ENCODE data around the gene EVL.

EVL gene

DNA sequence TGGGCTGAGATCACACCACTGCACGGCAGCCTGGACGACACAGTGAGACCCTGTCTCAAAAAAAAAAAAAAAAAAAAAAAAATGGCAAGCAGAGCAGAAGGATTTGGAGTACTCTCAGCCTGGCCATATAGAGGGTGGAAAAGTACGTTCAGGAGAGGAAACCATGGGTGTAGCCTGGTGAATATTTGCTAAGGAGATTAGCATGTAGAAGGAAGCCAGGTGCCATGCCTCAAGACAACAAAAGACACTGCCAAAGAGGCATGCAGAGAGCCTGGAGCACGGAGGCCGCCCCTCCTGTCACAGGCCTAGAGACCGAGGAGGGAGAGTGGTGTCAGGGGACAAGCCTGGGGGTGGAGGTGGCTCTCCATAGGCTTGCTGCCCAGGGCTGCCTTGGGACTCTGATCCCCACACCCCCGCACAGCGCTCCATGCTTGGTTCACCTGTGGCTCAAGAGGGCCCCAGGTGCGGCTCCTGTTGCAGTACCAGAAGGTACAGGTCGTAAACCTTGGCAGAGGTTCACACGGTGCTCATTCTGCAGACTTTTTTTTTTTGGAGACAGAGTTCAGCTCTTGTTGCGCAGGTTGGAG lies 122.1 kb downstream of the EVL start:
- TF ChIP-seq, protein P1, sequence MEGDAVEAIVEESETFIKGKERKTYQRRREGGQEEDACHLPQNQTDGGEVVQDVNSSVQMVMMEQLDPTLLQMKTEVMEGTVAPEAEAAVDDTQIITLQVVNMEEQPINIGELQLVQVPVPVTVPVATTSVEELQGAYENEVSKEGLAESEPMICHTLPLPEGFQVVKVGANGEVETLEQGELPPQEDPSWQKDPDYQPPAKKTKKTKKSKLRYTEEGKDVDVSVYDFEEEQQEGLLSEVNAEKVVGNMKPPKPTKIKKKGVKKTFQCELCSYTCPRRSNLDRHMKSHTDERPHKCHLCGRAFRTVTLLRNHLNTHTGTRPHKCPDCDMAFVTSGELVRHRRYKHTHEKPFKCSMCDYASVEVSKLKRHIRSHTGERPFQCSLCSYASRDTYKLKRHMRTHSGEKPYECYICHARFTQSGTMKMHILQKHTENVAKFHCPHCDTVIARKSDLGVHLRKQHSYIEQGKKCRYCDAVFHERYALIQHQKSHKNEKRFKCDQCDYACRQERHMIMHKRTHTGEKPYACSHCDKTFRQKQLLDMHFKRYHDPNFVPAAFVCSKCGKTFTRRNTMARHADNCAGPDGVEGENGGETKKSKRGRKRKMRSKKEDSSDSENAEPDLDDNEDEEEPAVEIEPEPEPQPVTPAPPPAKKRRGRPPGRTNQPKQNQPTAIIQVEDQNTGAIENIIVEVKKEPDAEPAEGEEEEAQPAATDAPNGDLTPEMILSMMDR (IDR thresholded peaks at IDR 0.05; ENCODE audit: insufficient read depth, low read length, poor library complexity, severe bottlenecking) = no peak
- DNase-seq (ENCODE audit: extremely low read depth, insufficient read length) = no peak
- H3K27me3 ChIP-seq (replicated peaks; ENCODE audit: control insufficient read depth, insufficient read depth, low read length) = no peaks in the 10 kb centered on the region
- H3K4me3 ChIP-seq (replicated peaks; ENCODE audit: low read depth, low read length) = no peak overlapping the region
- H3K36me3 ChIP-seq (ENCODE audit: control insufficient read depth, insufficient read depth, low read length) = no peaks in the 10 kb centered on the region

DNA sequence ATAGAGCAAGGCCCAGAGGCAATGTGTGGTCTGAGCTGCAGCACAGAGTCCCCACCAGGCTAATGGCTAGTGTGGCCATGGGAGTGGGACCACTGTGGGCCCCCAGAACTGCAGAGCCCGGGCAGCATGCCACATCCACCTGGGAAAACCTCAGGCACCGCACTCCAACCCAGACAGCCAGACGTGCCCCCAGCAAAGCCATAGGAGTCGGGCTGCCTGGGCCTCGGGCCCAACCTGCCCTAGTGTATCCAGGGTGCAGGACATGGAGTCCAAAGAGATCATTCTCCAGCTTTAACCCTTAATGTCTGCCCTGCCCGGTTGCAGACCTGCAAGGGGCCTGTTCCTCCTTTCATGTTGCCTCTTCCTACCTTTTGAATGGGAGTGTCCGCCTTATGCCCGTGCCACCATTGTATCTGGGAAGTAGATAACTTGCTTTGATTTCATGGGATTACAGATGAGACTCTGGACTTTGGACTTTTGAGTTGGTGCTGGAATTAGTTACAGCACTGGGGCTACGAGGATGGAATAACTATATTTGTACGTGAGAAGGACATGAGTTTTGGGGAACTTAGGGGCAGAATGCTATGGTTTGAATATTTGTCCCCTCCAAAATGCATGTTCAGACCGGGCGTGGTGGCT lies 123.3 kb downstream of the EVL start:
- TF ChIP-seq, protein P1 (IDR thresholded peaks at IDR 0.05; ENCODE audit: insufficient read depth, low read length, poor library complexity, severe bottlenecking) = no peak
- no peak for DNase-seq (ENCODE audit: extremely low read depth, insufficient read length)
- Histone ChIP-seq H3K4me3 (replicated peaks; ENCODE audit: low read depth, low read length) (no peak overlapping the region), H3K36me3 (ENCODE audit: control insufficient read depth, insufficient read depth, low read length) (no peaks in the 10 kb centered on the region), H3K27me3 (replicated peaks; ENCODE audit: control insufficient read depth, insufficient read depth, low read length) (no peaks in the 10 kb centered on the region)

DNA sequence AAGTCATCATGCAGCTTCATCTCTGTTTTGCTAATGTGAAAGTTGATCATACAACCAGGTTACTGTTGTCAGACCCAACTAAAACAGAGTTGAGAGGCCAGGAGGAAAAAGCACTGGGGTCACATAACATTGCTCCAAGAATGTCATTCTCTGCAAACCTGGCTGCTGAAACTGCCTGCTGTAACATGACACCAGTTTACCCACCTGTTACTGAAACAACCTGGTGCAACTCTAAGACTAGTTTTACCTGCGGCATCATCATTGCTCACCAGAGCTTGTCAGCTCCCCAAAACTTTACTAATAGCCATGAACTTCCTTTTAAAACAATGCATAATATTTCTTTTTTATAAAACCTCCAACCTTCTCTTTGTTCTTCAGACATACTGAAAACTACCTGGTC lies 124.9 kb downstream of the EVL start:
- Histone ChIP-seq H3K27me3 (replicated peaks; ENCODE audit: control insufficient read depth, insufficient read depth, low read length) (no peaks in the 10 kb centered on the region), H3K36me3 (ENCODE audit: control insufficient read depth, insufficient read depth, low read length) (no peaks in the 10 kb centered on the region), H3K4me3 (replicated peaks; ENCODE audit: low read depth, low read length) (no peak overlapping the region)
- DNase-seq (ENCODE audit: extremely low read depth, insufficient read length) = no peak
- TF ChIP-seq, protein P1 (IDR thresholded peaks at IDR 0.05; ENCODE audit: insufficient read depth, low read length, poor library complexity, severe bottlenecking) = no peak

DNA sequence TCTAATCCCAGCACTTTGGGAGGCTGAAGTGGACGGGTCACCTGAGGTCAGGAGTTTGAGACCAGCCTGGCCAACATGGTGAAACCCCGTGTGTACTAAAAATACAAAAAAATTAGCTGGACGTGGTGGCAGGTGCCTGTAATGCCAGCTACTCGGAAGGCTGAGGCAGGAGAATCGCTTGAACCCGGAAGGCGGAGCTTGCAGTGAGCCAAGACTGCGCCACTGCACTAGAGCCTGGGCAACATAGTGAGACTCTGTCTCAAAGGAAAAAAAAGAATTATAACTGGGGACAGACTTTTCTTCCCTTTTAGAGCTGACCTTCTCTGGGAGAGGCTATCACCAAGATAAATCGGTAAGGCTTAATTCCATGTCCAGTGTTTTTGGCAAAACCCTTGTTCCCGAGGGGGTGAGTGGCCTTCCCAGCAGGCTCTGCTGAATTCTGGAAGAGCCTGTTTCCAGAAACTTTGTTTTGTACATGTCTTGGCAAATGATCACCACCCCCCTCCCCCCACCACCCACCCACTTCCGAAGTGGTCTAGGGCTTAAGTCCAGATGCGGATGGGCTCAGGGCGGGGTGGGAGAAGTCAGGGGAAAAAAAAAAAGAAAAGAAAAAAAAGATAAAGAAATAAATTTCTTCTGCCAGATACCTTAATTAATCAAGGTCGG lies 126.5 kb downstream of the EVL start:
- no peaks in the 10 kb centered on the region for H3K27me3 ChIP-seq (replicated peaks; ENCODE audit: control insufficient read depth, insufficient read depth, low read length)
- no peak for DNase-seq (ENCODE audit: extremely low read depth, insufficient read length)
- H3K4me3 ChIP-seq (replicated peaks; ENCODE audit: low read depth, low read length) = no peak overlapping the region
- no peaks in the 10 kb centered on the region for H3K36me3 ChIP-seq (ENCODE audit: control insufficient read depth, insufficient read depth, low read length)
- TF ChIP-seq, protein P1 (IDR thresholded peaks at IDR 0.05; ENCODE audit: insufficient read depth, low read length, poor library complexity, severe bottlenecking) = no peak

DNA sequence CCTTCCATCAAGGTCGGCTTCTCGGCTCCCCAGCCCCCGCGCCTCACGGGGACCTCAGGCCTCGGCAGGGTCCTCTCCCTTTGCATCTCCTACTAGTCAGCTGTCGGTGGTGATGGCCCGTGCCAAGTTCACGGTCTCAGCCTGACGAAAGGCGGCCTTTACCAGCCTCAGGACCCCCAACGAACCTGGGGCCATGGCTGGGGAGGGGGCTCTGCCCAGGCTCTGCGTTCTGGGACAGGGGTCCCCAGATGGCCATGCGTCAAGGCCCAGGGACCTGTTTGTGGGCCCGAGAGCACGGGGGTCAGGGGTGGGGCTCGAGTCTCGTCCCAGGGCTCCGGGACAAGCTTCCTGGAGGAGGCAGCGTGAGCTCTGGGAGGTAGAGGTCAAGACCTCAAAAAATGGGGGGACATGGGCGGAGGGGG lies 127.0 kb downstream of the EVL start:
- H3K27me3 ChIP-seq (replicated peaks; ENCODE audit: control insufficient read depth, insufficient read depth, low read length) = no peaks in the 10 kb centered on the region
- DNase-seq (ENCODE audit: extremely low read depth, insufficient read length) = peak; percentile 29
- H3K4me3 ChIP-seq (replicated peaks; ENCODE audit: low read depth, low read length) = peak overlapping the region; percentile 58
- TF ChIP-seq, protein P1 (IDR thresholded peaks at IDR 0.05; ENCODE audit: insufficient read depth, low read length, poor library complexity, severe bottlenecking) = no peak
- no peaks in the 10 kb centered on the region for H3K36me3 ChIP-seq (ENCODE audit: control insufficient read depth, insufficient read depth, low read length)
